Nephron (organoid): Measurements from ENCODE around the gene KCTD21.
A peak's percentile ranks its signal among the peaks of the same experiment; 100 is the strongest.

ENCODE experiments used
- H3K27ac Mint-ChIP-seq, 3 experiments: 2 replicates each; pipeline ENCODE4 v1.8.0; 2020; ENCODE audit warnings: mixed read lengths in 3 of 3, mild to moderate bottlenecking in 2 of 3, moderate library complexity in 1 of 3
- H3K27me3 Mint-ChIP-seq: 2 replicates; pipeline ENCODE4 v1.8.0; 2021; ENCODE audit warnings: low read depth, mild to moderate bottlenecking, moderate library complexity, mixed read lengths
- H3K36me3 Mint-ChIP-seq: 2 replicates; pipeline ENCODE4 v1.8.0; 2020; ENCODE audit warnings: low read depth, mixed read lengths
- H3K4me1 Mint-ChIP-seq: 2 replicates; pipeline ENCODE4 v1.8.0; 2020; ENCODE audit warnings: mixed read lengths
- H3K4me3 Mint-ChIP-seq, 3 experiments: 2 replicates each; pipeline ENCODE4 v1.8.0; 2020; ENCODE audit warnings: mild to moderate bottlenecking in 3 of 3, mixed read lengths in 3 of 3, moderate library complexity in 2 of 3
- H3K9me3 Mint-ChIP-seq: 2 replicates; pipeline ENCODE4 v1.8.0; 2020; ENCODE audit warnings: mixed read lengths
- TF ChIP-seq, protein P1 (sequence below), 3 experiments: fragments of 200-600 bp; sonication (generic); IDR thresholded peaks; one replicate each; pipeline ENCODE4 v1.5.0; 2021; ENCODE audit warnings: antibody characterized with exemption in 3 of 3; ENCODE audit not compliant: unreplicated experiment in 3 of 3

KCTD21 gene

DNA sequence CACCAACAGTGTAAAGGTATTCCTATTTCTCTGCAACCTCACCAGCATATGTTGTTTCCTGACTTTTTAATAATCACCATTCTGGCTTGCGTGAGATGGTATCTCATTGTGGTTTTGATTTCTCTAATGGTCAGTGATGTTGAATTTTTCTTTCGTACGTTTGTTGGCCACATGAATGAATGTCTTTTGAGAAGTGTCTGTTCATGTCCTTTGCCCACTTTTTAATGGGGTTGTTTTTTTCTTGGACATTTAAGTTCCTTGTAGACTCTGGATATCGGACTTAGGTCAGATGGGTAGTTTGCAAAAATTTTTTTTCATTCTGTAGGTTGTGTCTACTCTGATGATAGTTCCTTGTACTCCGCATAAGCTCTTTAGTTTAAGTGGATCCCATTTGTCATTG is 23.1 kb upstream of the KCTD21 start:
- Mint-ChIP-seq H3K4me1 (no peaks in the 10 kb centered on the region), H3K9me3 (no peaks in the 10 kb centered on the region), H3K27ac (no peak overlapping the region), H3K27me3 (no peaks in the 10 kb centered on the region), H3K36me3 (peaks cover 41% of the 10 kb centered on the region), H3K4me3 (no peak overlapping the region)
- TF ChIP-seq, protein P1, sequence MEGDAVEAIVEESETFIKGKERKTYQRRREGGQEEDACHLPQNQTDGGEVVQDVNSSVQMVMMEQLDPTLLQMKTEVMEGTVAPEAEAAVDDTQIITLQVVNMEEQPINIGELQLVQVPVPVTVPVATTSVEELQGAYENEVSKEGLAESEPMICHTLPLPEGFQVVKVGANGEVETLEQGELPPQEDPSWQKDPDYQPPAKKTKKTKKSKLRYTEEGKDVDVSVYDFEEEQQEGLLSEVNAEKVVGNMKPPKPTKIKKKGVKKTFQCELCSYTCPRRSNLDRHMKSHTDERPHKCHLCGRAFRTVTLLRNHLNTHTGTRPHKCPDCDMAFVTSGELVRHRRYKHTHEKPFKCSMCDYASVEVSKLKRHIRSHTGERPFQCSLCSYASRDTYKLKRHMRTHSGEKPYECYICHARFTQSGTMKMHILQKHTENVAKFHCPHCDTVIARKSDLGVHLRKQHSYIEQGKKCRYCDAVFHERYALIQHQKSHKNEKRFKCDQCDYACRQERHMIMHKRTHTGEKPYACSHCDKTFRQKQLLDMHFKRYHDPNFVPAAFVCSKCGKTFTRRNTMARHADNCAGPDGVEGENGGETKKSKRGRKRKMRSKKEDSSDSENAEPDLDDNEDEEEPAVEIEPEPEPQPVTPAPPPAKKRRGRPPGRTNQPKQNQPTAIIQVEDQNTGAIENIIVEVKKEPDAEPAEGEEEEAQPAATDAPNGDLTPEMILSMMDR (IDR thresholded peaks at IDR 0.05; ENCODE audit: unreplicated experiment in 3 of 3), result no peak

DNA sequence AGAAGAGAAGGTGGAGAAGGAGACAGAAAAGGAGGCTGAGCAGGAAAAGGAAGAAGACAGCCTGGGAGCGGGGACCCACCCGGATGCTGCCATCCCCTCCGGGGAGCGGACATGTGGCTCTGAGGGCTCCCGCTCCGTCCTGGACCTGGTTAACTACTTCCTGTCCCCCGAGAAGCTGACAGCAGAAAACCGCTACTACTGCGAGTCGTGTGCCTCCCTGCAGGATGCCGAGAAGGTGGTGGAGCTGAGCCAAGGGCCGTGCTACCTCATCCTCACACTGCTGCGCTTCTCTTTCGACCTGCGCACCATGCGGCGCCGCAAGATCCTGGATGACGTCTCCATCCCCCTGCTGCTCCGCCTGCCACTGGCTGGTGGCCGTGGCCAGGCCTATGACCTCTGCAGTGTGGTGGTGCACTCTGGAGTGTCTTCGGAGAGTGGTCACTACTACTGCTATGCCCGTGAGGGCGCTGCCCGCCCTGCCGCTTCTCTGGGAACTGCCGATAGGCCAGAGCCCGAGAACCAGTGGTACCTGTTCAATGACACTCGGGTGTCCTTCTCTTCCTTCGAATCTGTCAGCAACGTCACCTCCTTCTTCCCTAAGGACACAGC is 21.7 kb upstream of the KCTD21 start:
- H3K4me3 Mint-ChIP-seq, result no peak overlapping the region
- TF ChIP-seq, protein P1 (IDR thresholded peaks at IDR 0.05; ENCODE audit: unreplicated experiment in 3 of 3), result no peak
- H3K4me1 Mint-ChIP-seq, result no peaks in the 10 kb centered on the region
- H3K36me3 Mint-ChIP-seq, result peaks cover 41% of the 10 kb centered on the region
- H3K27ac Mint-ChIP-seq, result no peak overlapping the region
- no peaks in the 10 kb centered on the region for H3K9me3 Mint-ChIP-seq
- H3K27me3 Mint-ChIP-seq, result no peaks in the 10 kb centered on the region

DNA sequence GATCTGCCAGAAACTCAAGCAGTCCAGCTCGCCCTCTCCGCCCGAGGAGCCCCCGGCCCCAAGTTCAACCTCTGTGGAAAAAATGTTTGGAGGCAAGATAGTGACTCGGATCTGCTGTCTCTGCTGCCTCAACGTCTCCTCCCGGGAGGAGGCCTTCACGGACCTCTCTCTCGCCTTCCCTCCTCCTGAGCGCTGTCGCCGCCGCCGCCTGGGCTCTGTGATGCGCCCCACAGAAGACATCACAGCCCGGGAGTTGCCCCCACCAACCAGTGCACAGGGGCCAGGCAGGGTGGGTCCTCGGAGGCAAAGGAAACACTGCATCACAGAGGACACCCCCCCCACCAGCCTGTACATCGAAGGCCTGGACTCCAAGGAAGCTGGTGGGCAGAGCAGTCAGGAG is 21.1 kb upstream of the KCTD21 start:
- peaks cover 40% of the 10 kb centered on the region for H3K36me3 Mint-ChIP-seq
- no peak overlapping the region for H3K27ac Mint-ChIP-seq
- H3K4me1 Mint-ChIP-seq, result no peaks in the 10 kb centered on the region
- TF ChIP-seq, protein P1 (IDR thresholded peaks at IDR 0.05; ENCODE audit: unreplicated experiment in 3 of 3), result no peak
- H3K27me3 Mint-ChIP-seq, result no peaks in the 10 kb centered on the region
- H3K9me3 Mint-ChIP-seq, result no peaks in the 10 kb centered on the region
- H3K4me3 Mint-ChIP-seq, result no peak overlapping the region

DNA sequence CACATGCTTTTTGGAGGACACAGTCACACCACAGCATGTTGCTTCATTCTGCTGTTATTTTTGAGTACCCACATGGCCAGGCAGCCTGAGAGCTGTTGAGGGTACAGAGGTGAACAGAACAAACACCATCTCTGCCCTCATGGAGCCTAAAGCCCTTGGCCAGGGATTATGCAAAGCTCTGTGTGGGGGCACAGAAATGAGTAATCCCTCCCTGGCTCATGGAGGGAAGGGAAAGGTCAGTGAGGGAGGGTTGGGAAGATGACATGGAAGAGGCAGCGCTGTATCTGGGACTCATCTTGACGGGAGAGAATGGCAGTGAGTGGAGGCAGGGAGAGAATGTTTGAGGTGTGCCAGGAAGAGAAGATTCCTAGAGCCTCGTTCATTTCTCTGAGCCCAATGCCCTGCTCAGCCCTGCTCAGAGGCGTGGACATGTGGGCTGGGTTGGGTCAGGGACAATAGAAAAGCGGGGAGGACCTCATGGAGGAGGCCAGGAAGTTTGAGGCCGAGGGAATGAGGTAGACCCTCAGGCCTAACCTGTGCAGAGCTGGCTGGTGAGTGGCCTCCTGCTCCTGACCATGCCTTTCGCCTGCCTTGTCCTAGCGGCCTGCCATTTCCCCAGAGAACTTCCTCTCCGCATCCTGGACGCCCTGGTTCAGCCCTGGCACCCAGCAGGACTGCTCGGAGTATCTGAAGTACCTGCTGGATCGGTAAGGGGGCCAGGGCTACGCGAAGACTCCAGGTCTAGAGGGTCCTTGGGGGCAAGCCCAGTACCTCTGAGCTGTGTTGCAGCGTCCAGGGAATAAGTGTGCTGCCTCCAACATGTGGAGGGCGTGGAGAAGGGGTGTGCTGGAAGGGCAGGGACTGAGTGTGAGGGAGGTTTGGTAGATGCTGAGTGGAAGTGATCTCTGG is 20.1 kb upstream of the KCTD21 start:
- Mint-ChIP-seq H3K36me3 (peaks cover 40% of the 10 kb centered on the region), H3K27me3 (no peaks in the 10 kb centered on the region), H3K27ac (peak overlapping the region in 1 of 3 experiments; percentile 69), H3K4me3 (no peak overlapping the region), H3K9me3 (no peaks in the 10 kb centered on the region), H3K4me1 (no peaks in the 10 kb centered on the region)
- TF ChIP-seq, protein P1 (IDR thresholded peaks at IDR 0.05; ENCODE audit: unreplicated experiment in 3 of 3), result no peak

DNA sequence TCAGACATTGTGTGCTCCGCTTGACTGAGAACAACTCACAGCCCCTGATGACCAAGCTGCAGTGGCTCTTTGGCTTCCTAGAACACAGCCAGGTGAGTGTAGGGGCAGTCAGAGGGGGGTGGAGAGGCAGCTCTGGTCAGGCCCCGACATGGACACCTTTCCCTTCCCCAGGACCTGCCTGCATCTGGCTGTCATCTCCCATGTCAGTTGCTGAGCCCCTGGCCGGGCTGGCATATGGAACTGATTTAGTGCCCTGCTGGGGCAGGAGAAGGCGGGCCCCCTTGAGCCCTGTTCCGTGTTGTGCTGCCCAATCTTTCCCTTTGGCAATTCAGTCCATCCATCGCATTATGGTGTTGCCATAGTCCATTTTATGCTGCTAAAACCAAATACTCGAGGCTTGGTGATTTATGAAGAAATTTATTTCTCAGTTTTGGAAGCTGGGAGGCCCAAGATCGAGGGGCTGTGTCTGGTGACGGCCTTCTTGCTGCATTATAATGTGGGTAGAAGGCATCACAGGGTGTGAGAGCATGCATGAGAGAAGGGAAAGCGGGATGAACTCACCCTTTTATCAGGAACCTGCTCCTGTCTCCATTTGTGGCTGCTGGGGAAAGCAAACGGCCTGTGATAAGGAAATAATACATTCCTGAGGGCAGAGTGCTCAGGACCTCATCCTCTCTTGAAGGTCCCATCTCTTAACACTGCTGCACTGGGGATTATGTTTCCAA is 19.3 kb upstream of the KCTD21 start:
- Mint-ChIP-seq H3K9me3 (no peaks in the 10 kb centered on the region), H3K27me3 (no peaks in the 10 kb centered on the region), H3K4me1 (no peaks in the 10 kb centered on the region), H3K27ac (no peak overlapping the region), H3K4me3 (no peak overlapping the region), H3K36me3 (peaks cover 47% of the 10 kb centered on the region)
- TF ChIP-seq, protein P1 (IDR thresholded peaks at IDR 0.05; ENCODE audit: unreplicated experiment in 3 of 3), result no peak
